H9 (cell line): ENCODE measurements around the gene PDCD1. TPM values are rescaled to one million over a fixed set of nuclear protein-coding genes. Genes with fewer than 3 reads are reported as not detected.

Source experiments
- DNase-seq: peaks from one replicate; pipeline ENCODE4 v3.0.0-alpha.2; 2017
- H2AFZ ChIP-seq: one replicate; pipeline ENCODE4 v1.6.1; 2013; ENCODE audit warnings: mild to moderate bottlenecking, low read length, control low read depth, moderate library complexity
- H2AK5ac ChIP-seq: 2 replicates; pipeline ENCODE4 v1.6.1; 2013; ENCODE audit warnings: low read length, control low read depth, mixed read lengths; ENCODE audit not compliant: insufficient read length
- H2BK120ac ChIP-seq: one replicate; pipeline ENCODE4 v1.6.1; 2013; ENCODE audit warnings: low read depth, mild to moderate bottlenecking, low read length, control low read depth, inconsistent platforms; ENCODE audit not compliant: poor library complexity, severe bottlenecking
- H2BK12ac ChIP-seq: 2 replicates; pipeline ENCODE4 v1.6.1; 2013; ENCODE audit warnings: low read length, control low read depth, mixed read lengths, low read depth; ENCODE audit not compliant: insufficient read length
- H2BK15ac ChIP-seq: 2 replicates; pipeline ENCODE4 v1.6.1; 2013; ENCODE audit warnings: low read depth, low read length, control low read depth
- H2BK20ac ChIP-seq: one replicate; pipeline ENCODE4 v1.6.1; 2013; ENCODE audit warnings: low read depth, mild to moderate bottlenecking, low read length, control low read depth, inconsistent platforms; ENCODE audit not compliant: poor library complexity, severe bottlenecking
- H2BK5ac ChIP-seq: 2 replicates; pipeline ENCODE4 v1.6.1; 2013; ENCODE audit warnings: low read length, control low read depth, mixed read lengths; ENCODE audit not compliant: insufficient read length
- H3K14ac ChIP-seq: 2 replicates; pipeline ENCODE4 v1.6.1; 2013; ENCODE audit warnings: low read length, control low read depth; ENCODE audit not compliant: insufficient read depth
- H3K18ac ChIP-seq: 2 replicates; pipeline ENCODE4 v1.6.1; 2013; ENCODE audit warnings: low read depth, mild to moderate bottlenecking, mixed read lengths, low read length, control low read depth; ENCODE audit not compliant: insufficient read length
- H3K23ac ChIP-seq: 2 replicates; pipeline ENCODE4 v1.6.1; 2013; ENCODE audit warnings: low read length, control low read depth, mixed read lengths, low read depth; ENCODE audit not compliant: insufficient read length
- H3K23me2 ChIP-seq: 2 replicates; pipeline ENCODE4 v1.6.1; 2013; ENCODE audit warnings: low read depth, mild to moderate bottlenecking, mixed read lengths, low read length, control low read depth; ENCODE audit not compliant: insufficient read length, poor library complexity, severe bottlenecking
- H3K27ac ChIP-seq: 2 replicates; pipeline ENCODE4 v1.5.1; 2013; ENCODE audit warnings: low read length, control low read depth, mixed read lengths, low read depth; ENCODE audit not compliant: insufficient read length
- H3K27me3 ChIP-seq: 2 replicates; pipeline ENCODE4 v1.6.1; 2013; ENCODE audit warnings: low read length, control low read depth, inconsistent platforms; ENCODE audit not compliant: insufficient read depth
- H3K4ac ChIP-seq: 2 replicates; pipeline ENCODE4 v1.6.1; 2013; ENCODE audit warnings: low read depth, mild to moderate bottlenecking, control low read depth, inconsistent platforms, low read length, moderate library complexity
- H3K4me1 ChIP-seq: 2 replicates; pipeline ENCODE4 v1.6.1; 2013; ENCODE audit warnings: low read length, control low read depth, inconsistent platforms; ENCODE audit not compliant: insufficient read depth
- H3K4me2 ChIP-seq: 2 replicates; pipeline ENCODE4 v1.6.1; 2013; ENCODE audit warnings: low read length, control low read depth, mixed read lengths; ENCODE audit not compliant: insufficient read length, insufficient read depth
- H3K56ac ChIP-seq: 2 replicates; pipeline ENCODE4 v1.6.1; 2013; ENCODE audit warnings: low read depth, mild to moderate bottlenecking, mixed read lengths, low read length, control low read depth; ENCODE audit not compliant: insufficient read length
- H3K79me1 ChIP-seq: 2 replicates; pipeline ENCODE4 v1.6.1; 2013; ENCODE audit warnings: low read depth, mild to moderate bottlenecking, moderate library complexity, low read length, control low read depth, inconsistent platforms; ENCODE audit not compliant: insufficient read depth, poor library complexity, severe bottlenecking
- H3K79me2 ChIP-seq: 2 replicates; pipeline ENCODE4 v1.6.1; 2013; ENCODE audit warnings: low read length, control low read depth, inconsistent platforms; ENCODE audit not compliant: insufficient read depth
- H3K9ac ChIP-seq: 2 replicates; pipeline ENCODE4 v1.6.1; 2013; ENCODE audit warnings: low read length, control low read depth, mixed read lengths; ENCODE audit not compliant: insufficient read length; ENCODE audit errors: extremely low read depth
- H3K9me3 ChIP-seq: one replicate; pipeline ENCODE4 v1.6.1; 2013; ENCODE audit warnings: low read depth, low read length, inconsistent platforms; ENCODE audit not compliant: control insufficient read depth
- H3T11ph ChIP-seq: one replicate; pipeline ENCODE4 v1.6.1; 2013; ENCODE audit warnings: mild to moderate bottlenecking, low read length, control low read depth, inconsistent platforms
- H4K20me1 ChIP-seq: one replicate; pipeline ENCODE4 v1.6.1; 2013; ENCODE audit not compliant: control insufficient read depth, insufficient read length, insufficient read depth
- H4K5ac ChIP-seq: 2 replicates; pipeline ENCODE4 v1.6.1; 2013; ENCODE audit warnings: low read depth, mild to moderate bottlenecking, mixed read lengths, low read length, control low read depth; ENCODE audit not compliant: insufficient read length
- H4K8ac ChIP-seq: replicated peaks from 2 replicates; pipeline ENCODE4 v1.6.1; 2013; ENCODE audit warnings: low read length, control low read depth, mixed read lengths, low read depth; ENCODE audit not compliant: insufficient read length
- H4K91ac ChIP-seq: 2 replicates; pipeline ENCODE4 v1.6.1; 2013; ENCODE audit warnings: low read depth, mild to moderate bottlenecking, moderate library complexity, mixed read lengths, low read length, control low read depth; ENCODE audit not compliant: insufficient read length
- H3K27ac Mint-ChIP-seq, 3 experiments: 2 replicates in 2 of 3; 3 replicates in 1 of 3; pipeline ENCODE4 v1.8.0; 2020 to 2021; ENCODE audit warnings: mixed read lengths in 3 of 3, mild to moderate bottlenecking in 1 of 3, moderate library complexity in 1 of 3
- H3K27me3 Mint-ChIP-seq: 2 replicates; pipeline ENCODE4 v1.8.0; 2021; ENCODE audit warnings: low read depth, mild to moderate bottlenecking, moderate library complexity, mixed read lengths
- H3K36me3 Mint-ChIP-seq, 3 experiments: 2 replicates in 2 of 3; 3 replicates in 1 of 3; pipeline ENCODE4 v1.8.0; 2020 to 2021; ENCODE audit warnings: low read depth in 3 of 3, mixed read lengths in 3 of 3; ENCODE audit not compliant: insufficient read depth in 1 of 3
- H3K4me1 Mint-ChIP-seq, 2 experiments: 2 replicates each; pipeline ENCODE4 v1.8.0; 2020; ENCODE audit warnings: mixed read lengths in 2 of 2
- H3K4me3 Mint-ChIP-seq, 2 experiments: 2 replicates in 1 of 2; 3 replicates in 1 of 2; pipeline ENCODE4 v1.8.0; 2020 to 2021; ENCODE audit warnings: mild to moderate bottlenecking in 2 of 2, mixed read lengths in 2 of 2, moderate library complexity in 1 of 2
- H3K9me3 Mint-ChIP-seq, 2 experiments: 2 replicates in 1 of 2; 3 replicates in 1 of 2; pipeline ENCODE4 v1.8.0; 2020; ENCODE audit warnings: mild to moderate bottlenecking in 2 of 2, mixed read lengths in 2 of 2, moderate library complexity in 1 of 2
- CTCF ChIP-seq: fragments of 200-600 bp; sonication (generic); conservative IDR thresholded peaks from 3 replicates; pipeline ENCODE4 v1.8.0; 2021; ENCODE audit warnings: antibody characterized with exemption, mild to moderate bottlenecking
- WGBS: extraction: QIAGEN DNeasy Blood & Tissue Kit; methylation state at CpG from one replicate; pipeline ENCODE4 v1.1.7; 2013; ENCODE audit warnings: missing lambda C conversion rate, low lambda C conversion rate, mixed read lengths; ENCODE audit not compliant: insufficient read length; ENCODE audit errors: extremely low coverage; 5-methylcytosine and 5-hydroxymethylcytosine counted together
- total RNA-seq: library from RNA; stranded (reverse); gene quantifications from 2 replicates; pipeline ENCODE4 v1.2.1, GENCODE V29; 2021

Gene PDCD1
- total RNA-seq, 1 experiment from 2014 or later: 1.6 TPM

DNA sequence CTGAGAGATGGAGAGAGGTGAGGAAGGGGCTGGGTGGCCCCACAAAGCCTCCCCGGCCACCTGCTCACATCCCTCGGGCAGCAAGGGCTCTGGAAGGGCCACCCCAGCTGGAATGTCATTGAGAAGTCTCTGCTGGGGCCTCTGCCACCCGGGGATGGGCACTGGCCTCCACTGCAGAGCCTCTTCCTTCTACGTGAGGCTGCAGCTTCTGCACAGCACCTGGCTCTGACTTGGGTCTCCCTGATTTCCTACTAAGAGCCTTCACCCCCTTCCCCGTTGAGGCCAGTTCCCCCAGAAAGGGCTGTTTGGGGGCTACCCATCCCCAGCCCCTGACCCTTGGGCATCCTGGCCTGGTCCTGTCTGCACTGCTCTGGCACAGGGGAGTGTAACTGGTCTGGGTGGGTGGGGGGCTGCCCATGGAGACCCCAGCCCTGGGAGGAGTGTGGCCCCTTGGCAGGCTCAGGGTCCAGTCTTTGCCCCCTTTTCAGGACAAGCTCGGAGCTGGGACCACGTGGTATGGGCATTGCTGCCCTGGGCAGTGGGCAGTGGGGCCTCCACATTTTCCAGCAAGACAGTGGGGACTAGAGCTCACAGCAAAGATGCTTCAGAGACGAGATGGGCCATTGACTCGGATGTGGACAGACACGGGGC lies 5.6 kb downstream of the PDCD1 start:
- Histone ChIP-seq H3K4me1 (no peaks in the 10 kb centered on the region), H3K79me2 (no peaks in the 10 kb centered on the region), H2BK5ac (no peak overlapping the region), H2BK15ac (no peak overlapping the region), H3K56ac (no peak overlapping the region), H3K14ac (no peak overlapping the region; the same call in 1 of the 2 replicates), H3K9ac (no peak overlapping the region), H4K91ac (no peak overlapping the region), H3K27ac (no peak overlapping the region), H3T11ph (no peak overlapping the region), H3K27me3 (no peaks in the 10 kb centered on the region), H3K9me3 (no peaks in the 10 kb centered on the region), H4K20me1 (no peaks in the 10 kb centered on the region), H3K4ac (no peak overlapping the region), H3K4me2 (no peak overlapping the region), H2BK20ac (no peak overlapping the region), H3K23me2 (no peaks in the 10 kb centered on the region), H3K79me1 (no peaks in the 10 kb centered on the region), H2BK12ac (no peak overlapping the region), H2BK120ac (no peak overlapping the region), H4K8ac (no peak overlapping the region), H2AK5ac (no peak overlapping the region), H3K18ac (no peak overlapping the region), H3K23ac (no peak overlapping the region), H2AFZ (no peak overlapping the region), H4K5ac (no peak overlapping the region)
- Mint-ChIP-seq H3K9me3 (no peaks in the 10 kb centered on the region), H3K27ac (no peak overlapping the region), H3K4me3 (no peak overlapping the region), H3K36me3 (no peaks in the 10 kb centered on the region), H3K4me1 (no peaks in the 10 kb centered on the region), H3K27me3 (peaks cover 3% of the 10 kb centered on the region)
- WGBS: no CpG with 5 or more reads among the region's 10 CpGs
- TF ChIP-seq CTCF: no peak
- no peak for DNase-seq
